ENCODE data around the gene ALDH1A3. TPM values are rescaled to one million over a fixed set of nuclear protein-coding genes. Genes with fewer than 3 reads are reported as not detected.

The ALDH1A3 gene
- total RNA-seq, 2 experiments from 2014 or later: not detected

DNA sequence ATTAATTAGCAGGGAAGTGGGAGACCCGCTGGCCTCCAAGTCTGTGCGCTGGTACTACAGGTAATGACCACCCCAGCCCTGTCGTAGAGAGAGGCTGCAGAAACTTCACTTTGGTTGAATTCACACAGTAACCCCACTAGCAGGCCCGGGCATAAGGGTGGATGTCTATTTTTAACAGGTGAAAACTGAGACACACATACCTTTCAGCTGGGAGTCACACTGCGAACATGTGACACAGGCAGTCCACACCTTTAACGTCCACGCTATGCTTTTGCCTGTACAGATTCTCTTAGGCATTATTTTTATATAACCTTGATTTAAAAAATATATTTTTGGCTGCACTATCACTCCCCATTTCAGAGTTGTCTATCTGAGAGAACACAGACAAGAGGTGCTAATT is 43.4 kb downstream of the ALDH1A3 start:
- TF ChIP-seq, protein P1, sequence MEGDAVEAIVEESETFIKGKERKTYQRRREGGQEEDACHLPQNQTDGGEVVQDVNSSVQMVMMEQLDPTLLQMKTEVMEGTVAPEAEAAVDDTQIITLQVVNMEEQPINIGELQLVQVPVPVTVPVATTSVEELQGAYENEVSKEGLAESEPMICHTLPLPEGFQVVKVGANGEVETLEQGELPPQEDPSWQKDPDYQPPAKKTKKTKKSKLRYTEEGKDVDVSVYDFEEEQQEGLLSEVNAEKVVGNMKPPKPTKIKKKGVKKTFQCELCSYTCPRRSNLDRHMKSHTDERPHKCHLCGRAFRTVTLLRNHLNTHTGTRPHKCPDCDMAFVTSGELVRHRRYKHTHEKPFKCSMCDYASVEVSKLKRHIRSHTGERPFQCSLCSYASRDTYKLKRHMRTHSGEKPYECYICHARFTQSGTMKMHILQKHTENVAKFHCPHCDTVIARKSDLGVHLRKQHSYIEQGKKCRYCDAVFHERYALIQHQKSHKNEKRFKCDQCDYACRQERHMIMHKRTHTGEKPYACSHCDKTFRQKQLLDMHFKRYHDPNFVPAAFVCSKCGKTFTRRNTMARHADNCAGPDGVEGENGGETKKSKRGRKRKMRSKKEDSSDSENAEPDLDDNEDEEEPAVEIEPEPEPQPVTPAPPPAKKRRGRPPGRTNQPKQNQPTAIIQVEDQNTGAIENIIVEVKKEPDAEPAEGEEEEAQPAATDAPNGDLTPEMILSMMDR (IDR thresholded peaks at IDR 0.05): no peak
- Histone ChIP-seq H3K27me3 (ENCODE audit: control insufficient read depth in 1 of 2, insufficient read depth in 2 of 2, low read length in 2 of 2) (peaks cover 27 to 31% of the 10 kb centered on the region in 2 experiments), H3K4me1 (ENCODE audit: insufficient read depth, low read length) (peaks cover 17% of the 10 kb centered on the region), H3K36me3 (ENCODE audit: insufficient read depth, low read length) (no peaks in the 10 kb centered on the region), H3K9me3 (ENCODE audit: control insufficient read depth in 1 of 2, insufficient read depth in 1 of 2, low read length in 2 of 2) (peaks cover 0 to 8% of the 10 kb centered on the region in 2 experiments), H3K4me3 (ENCODE audit: low read length) (no peak overlapping the region), H3K27ac (ENCODE audit: low read depth in 1 of 2, low read length in 2 of 2) (no peak overlapping the region)
- ChIA-PET POLR2A (no interaction called here), CTCF (no interaction called here)
- no peak for DNase-seq
- Mint-ChIP-seq H3K27me3 (peaks cover 65% of the 10 kb centered on the region), H3K27ac (no peak overlapping the region), H3K36me3 (ENCODE audit: low read depth) (no peaks in the 10 kb centered on the region), H3K9me3 (no peaks in the 10 kb centered on the region), H3K4me3 (no peak overlapping the region), H3K4me1 (ENCODE audit: low read depth) (peaks cover 5% of the 10 kb centered on the region)
- intact Hi-C loops (cut with DNase I, micrococcal nuclease): no loop called here
- ATAC-seq (ENCODE audit: poor library complexity): no peak

- TF ChIP-seq, protein P1 (IDR thresholded peaks at IDR 0.05): no peak
- Mint-ChIP-seq H3K36me3 (ENCODE audit: low read depth) (no peaks in the 10 kb centered on the region), H3K27ac (no peak overlapping the region), H3K4me1 (ENCODE audit: low read depth) (no peaks in the 10 kb centered on the region), H3K27me3 (peaks cover 57% of the 10 kb centered on the region), H3K9me3 (no peaks in the 10 kb centered on the region), H3K4me3 (no peak overlapping the region)
- H3K9me3 ChIP-seq (ENCODE audit: control insufficient read depth in 1 of 2, insufficient read depth in 1 of 2, low read length in 2 of 2): peaks cover 0 to 4% of the 10 kb centered on the region in 2 experiments
- H3K27ac ChIP-seq (ENCODE audit: low read depth in 1 of 2, low read length in 2 of 2): no peak overlapping the region
- H3K4me3 ChIP-seq (ENCODE audit: low read length): no peak overlapping the region
- ChIA-PET CTCF (no interaction called here), POLR2A (no interaction called here)
- H3K4me1 ChIP-seq (ENCODE audit: insufficient read depth, low read length): peaks cover 8% of the 10 kb centered on the region
- no peaks in the 10 kb centered on the region for H3K36me3 ChIP-seq (ENCODE audit: insufficient read depth, low read length)
- no peak for DNase-seq
- intact Hi-C loops (cut with DNase I, micrococcal nuclease): no loop called here
- ATAC-seq (ENCODE audit: poor library complexity): no peak
- H3K27me3 ChIP-seq (ENCODE audit: control insufficient read depth in 1 of 2, insufficient read depth in 2 of 2, low read length in 2 of 2): peaks cover 19 to 23% of the 10 kb centered on the region in 2 experiments
These were observed 44.3 kb downstream of the ALDH1A3 start for GRCh38 chr15:100923902-100924301.

GRCh38 chr15:100924436-100924835 is 44.8 kb downstream of the ALDH1A3 start:
- intact Hi-C loops (cut with DNase I, micrococcal nuclease): no loop called here
- ATAC-seq (ENCODE audit: poor library complexity): no peak
- Mint-ChIP-seq H3K4me1 (ENCODE audit: low read depth) (no peaks in the 10 kb centered on the region), H3K9me3 (no peaks in the 10 kb centered on the region), H3K27me3 (peaks cover 57% of the 10 kb centered on the region), H3K4me3 (no peak overlapping the region), H3K27ac (no peak overlapping the region), H3K36me3 (ENCODE audit: low read depth) (no peaks in the 10 kb centered on the region)
- ChIA-PET CTCF (no interaction called here), POLR2A (no interaction called here)
- Histone ChIP-seq H3K4me3 (ENCODE audit: low read length) (no peak overlapping the region), H3K4me1 (ENCODE audit: insufficient read depth, low read length) (peaks cover 7% of the 10 kb centered on the region), H3K36me3 (ENCODE audit: insufficient read depth, low read length) (no peaks in the 10 kb centered on the region), H3K27me3 (ENCODE audit: control insufficient read depth in 1 of 2, insufficient read depth in 2 of 2, low read length in 2 of 2) (peaks cover 19 to 23% of the 10 kb centered on the region in 2 experiments), H3K27ac (ENCODE audit: low read depth in 1 of 2, low read length in 2 of 2) (no peak overlapping the region), H3K9me3 (ENCODE audit: control insufficient read depth in 1 of 2, insufficient read depth in 1 of 2, low read length in 2 of 2) (peaks cover 0 to 4% of the 10 kb centered on the region in 2 experiments)
- TF ChIP-seq, protein P1 (IDR thresholded peaks at IDR 0.05): no peak
- DNase-seq: no peak
